DOHH2 (cell line): Measurements from ENCODE around the gene MAGI1.

Source experiments
- H3F3A ChIP-seq: fragments of 200-600 bp; sonication (generic), shearing (Covaris generic); 2 replicates; pipeline ENCODE4 v1.6.0; 2016; ENCODE audit warnings: antibody characterized with exemption, mild to moderate bottlenecking; ENCODE audit not compliant: control insufficient read depth, insufficient read depth
- H3K27ac ChIP-seq: fragments of 200-600 bp; sonication (generic); 2 replicates; pipeline ENCODE4 v1.5.1; 2014; ENCODE audit warnings: low read depth, mild to moderate bottlenecking, low read length, moderate library complexity
- H3K27me3 ChIP-seq: fragments of 200-600 bp; sonication (generic); 2 replicates; pipeline ENCODE4 v1.6.1; 2014; ENCODE audit warnings: mild to moderate bottlenecking, low read length, mixed read lengths; ENCODE audit not compliant: control insufficient read depth
- H3K36me3 ChIP-seq: fragments of 200-600 bp; sonication (generic); 2 replicates; pipeline ENCODE4 v1.6.1; 2014; ENCODE audit warnings: mild to moderate bottlenecking, low read length, moderate library complexity, mixed read lengths; ENCODE audit not compliant: control insufficient read depth
- H3K4me1 ChIP-seq: fragments of 200-600 bp; sonication (generic); 2 replicates; pipeline ENCODE4 v1.6.1; 2014; ENCODE audit warnings: mild to moderate bottlenecking, low read length, mixed read lengths; ENCODE audit not compliant: control insufficient read depth
- H3K4me2 ChIP-seq: fragments of 200-600 bp; sonication (generic); 2 replicates; pipeline ENCODE4 v1.6.0; 2014; ENCODE audit warnings: mild to moderate bottlenecking, low read length, moderate library complexity
- H3K4me3 ChIP-seq: fragments of 200-600 bp; sonication (generic); 2 replicates; pipeline ENCODE4 v1.5.1; 2014; ENCODE audit warnings: mild to moderate bottlenecking, low read length, mixed read lengths
- H3K79me2 ChIP-seq: fragments of 200-600 bp; sonication (generic); 2 replicates; pipeline ENCODE4 v1.6.1; 2014; ENCODE audit warnings: mild to moderate bottlenecking, low read length, mixed read lengths; ENCODE audit not compliant: control insufficient read depth
- H3K9me2 ChIP-seq: fragments of 200-600 bp; sonication (generic); replicated peaks from 2 replicates; pipeline ENCODE4 v1.6.1; 2014; ENCODE audit warnings: mild to moderate bottlenecking, low read length, mixed read lengths; ENCODE audit not compliant: control insufficient read depth
- H3K9me3 ChIP-seq: fragments of 200-600 bp; sonication (generic); 2 replicates; pipeline ENCODE4 v1.6.1; 2014; ENCODE audit warnings: antibody characterized with exemption, low read length, mixed read lengths; ENCODE audit not compliant: control insufficient read depth, insufficient read depth
- H4K20me1 ChIP-seq: fragments of 200-600 bp; sonication (generic); 2 replicates; pipeline ENCODE4 v1.6.0; 2014; ENCODE audit warnings: low read depth, mild to moderate bottlenecking, antibody characterized with exemption, low read length, moderate library complexity; ENCODE audit not compliant: control insufficient read depth, insufficient read depth
- CTCF ChIP-seq: fragments of 200-600 bp; sonication (generic); IDR thresholded peaks from one replicate; pipeline ENCODE4 v1.5.1; 2014; ENCODE audit warnings: antibody characterized with exemption, mild to moderate bottlenecking, low read depth, low read length; ENCODE audit not compliant: poor library complexity, severe bottlenecking
- EZH2phosphoT487 ChIP-seq: fragments of 200-600 bp; sonication (generic); IDR thresholded peaks from 2 replicates; pipeline ENCODE4 v1.6.1; 2017; ENCODE audit warnings: borderline replicate concordance, mild to moderate bottlenecking, antibody characterized with exemption, low read length, moderate library complexity, mixed read lengths

The MAGI1 gene

GRCh38 chr3:65758438-65758837 is 280.3 kb downstream of the MAGI1 start:
- Histone ChIP-seq H3K9me2 (no peaks in the 10 kb centered on the region), H4K20me1 (no peaks in the 10 kb centered on the region), H3K27ac (no peak overlapping the region), H3F3A (no peaks in the 10 kb centered on the region), H3K4me1 (no peaks in the 10 kb centered on the region), H3K4me3 (no peak overlapping the region), H3K4me2 (no peak overlapping the region), H3K36me3 (no peaks in the 10 kb centered on the region), H3K79me2 (no peaks in the 10 kb centered on the region), H3K9me3 (no peaks in the 10 kb centered on the region), H3K27me3 (no peaks in the 10 kb centered on the region)
- TF ChIP-seq CTCF (no peak), EZH2phosphoT487 (no peak)

- H3K9me2 ChIP-seq, result no peaks in the 10 kb centered on the region
- no peaks in the 10 kb centered on the region for H3K9me3 ChIP-seq
- H3F3A ChIP-seq, result no peaks in the 10 kb centered on the region
- H3K4me1 ChIP-seq, result no peaks in the 10 kb centered on the region
- H3K36me3 ChIP-seq, result no peaks in the 10 kb centered on the region
- no peaks in the 10 kb centered on the region for H3K27me3 ChIP-seq
- no peaks in the 10 kb centered on the region for H3K79me2 ChIP-seq
- H3K4me3 ChIP-seq, result no peak overlapping the region
- H3K4me2 ChIP-seq, result no peak overlapping the region
- TF ChIP-seq EZH2phosphoT487 (no peak), CTCF (no peak)
- no peaks in the 10 kb centered on the region for H4K20me1 ChIP-seq
- no peak overlapping the region for H3K27ac ChIP-seq
Observed at GRCh38 chr3:65752636-65753035, 286.1 kb downstream of the MAGI1 start.

GRCh38 chr3:65751123-65751700 is 287.5 kb downstream of the MAGI1 start:
- Histone ChIP-seq H3K9me2 (no peaks in the 10 kb centered on the region), H3K4me1 (no peaks in the 10 kb centered on the region), H3K9me3 (no peaks in the 10 kb centered on the region), H3K27ac (no peak overlapping the region), H4K20me1 (no peaks in the 10 kb centered on the region), H3K27me3 (no peaks in the 10 kb centered on the region), H3K36me3 (no peaks in the 10 kb centered on the region), H3F3A (no peaks in the 10 kb centered on the region), H3K79me2 (no peaks in the 10 kb centered on the region), H3K4me2 (no peak overlapping the region), H3K4me3 (no peak overlapping the region)
- TF ChIP-seq CTCF (peak; percentile 60), EZH2phosphoT487 (no peak)

GRCh38 chr3:65749066-65749465 is 289.7 kb downstream of the MAGI1 start:
- Histone ChIP-seq H3K4me3 (no peak overlapping the region), H3K4me1 (no peaks in the 10 kb centered on the region), H3K9me3 (no peaks in the 10 kb centered on the region), H3K79me2 (no peaks in the 10 kb centered on the region), H3K27me3 (no peaks in the 10 kb centered on the region), H4K20me1 (no peaks in the 10 kb centered on the region), H3K27ac (no peak overlapping the region), H3K36me3 (no peaks in the 10 kb centered on the region), H3F3A (no peaks in the 10 kb centered on the region), H3K9me2 (no peaks in the 10 kb centered on the region), H3K4me2 (no peak overlapping the region)
- TF ChIP-seq CTCF (no peak), EZH2phosphoT487 (no peak)
